Mesendoderm (in vitro differentiated cells): ENCODE measurements around the gene CEP128.
A peak's percentile ranks its signal among the peaks of the same experiment; 100 is the strongest.

Experiments used
- DNase-seq: peaks from one replicate; pipeline ENCODE4 v3.0.0; 2013
- H2AK5ac ChIP-seq: 2 replicates; pipeline ENCODE4 v1.6.1; 2013; ENCODE audit warnings: low read length, inconsistent platforms
- H2BK120ac ChIP-seq: 2 replicates; pipeline ENCODE4 v1.6.1; 2013; ENCODE audit warnings: low read depth, mild to moderate bottlenecking, low read length, moderate library complexity, mixed read lengths
- H2BK15ac ChIP-seq: replicated peaks from 2 replicates; pipeline ENCODE4 v1.6.1; 2013; ENCODE audit warnings: low read depth, mild to moderate bottlenecking, moderate library complexity
- H2BK5ac ChIP-seq: 2 replicates; pipeline ENCODE4 v1.6.1; 2013; ENCODE audit warnings: low read length, inconsistent platforms
- H3K18ac ChIP-seq: 2 replicates; pipeline ENCODE4 v1.6.1; 2013; ENCODE audit warnings: mild to moderate bottlenecking, low read length, mixed read lengths
- H3K23ac ChIP-seq: one replicate; pipeline ENCODE4 v1.6.1; 2013; ENCODE audit warnings: low read length
- H3K27ac ChIP-seq: 2 replicates; pipeline ENCODE4 v1.5.1; 2013; ENCODE audit warnings: low read depth, mild to moderate bottlenecking, inconsistent platforms, low read length, moderate library complexity
- H3K27me3 ChIP-seq: 2 replicates; pipeline ENCODE4 v1.6.1; 2013; ENCODE audit warnings: low read length, control low read depth, mild to moderate bottlenecking, inconsistent platforms; ENCODE audit not compliant: insufficient read depth, poor library complexity
- H3K36me3 ChIP-seq: 2 replicates; pipeline ENCODE4 v1.6.1; 2013; ENCODE audit warnings: low read length, inconsistent platforms; ENCODE audit not compliant: control insufficient read depth, insufficient read depth
- H3K4ac ChIP-seq: one replicate; pipeline ENCODE4 v1.6.1; 2013; ENCODE audit warnings: low read depth, mild to moderate bottlenecking, low read length, moderate library complexity
- H3K4me1 ChIP-seq: 2 replicates; pipeline ENCODE4 v1.6.1; 2013; ENCODE audit warnings: low read depth, low read length, inconsistent platforms; ENCODE audit not compliant: control insufficient read depth
- H3K4me2 ChIP-seq: 2 replicates; pipeline ENCODE4 v1.6.1; 2013; ENCODE audit warnings: low read length
- H3K4me3 ChIP-seq: 2 replicates; pipeline ENCODE4 v1.5.1; 2013; ENCODE audit warnings: mild to moderate bottlenecking, low read length
- H3K56ac ChIP-seq: one replicate; pipeline ENCODE4 v1.6.1; 2013; ENCODE audit warnings: low read length
- H3K79me1 ChIP-seq: 2 replicates; pipeline ENCODE4 v1.6.1; 2013; ENCODE audit warnings: low read length, inconsistent platforms
- H3K79me2 ChIP-seq: 2 replicates; pipeline ENCODE4 v1.6.1; 2013; ENCODE audit warnings: mild to moderate bottlenecking, low read length; ENCODE audit not compliant: control insufficient read depth, insufficient read depth
- H3K9ac ChIP-seq: 2 replicates; pipeline ENCODE4 v1.6.1; 2013; ENCODE audit warnings: low read length, inconsistent platforms
- H4K5ac ChIP-seq: one replicate; pipeline ENCODE4 v1.6.1; 2013; ENCODE audit warnings: low read length
- H4K8ac ChIP-seq: one replicate; pipeline ENCODE4 v1.6.1; 2013; ENCODE audit warnings: low read depth, mild to moderate bottlenecking, control low read depth, low read length, moderate library complexity
- WGBS: extraction: QIAGEN DNeasy Blood & Tissue Kit; methylation state at CpG from one replicate; pipeline ENCODE4 v1.1.7; 2013; ENCODE audit warnings: low lambda C conversion rate, missing lambda C conversion rate; ENCODE audit not compliant: insufficient coverage; ENCODE audit errors: extremely low coverage; 5-methylcytosine and 5-hydroxymethylcytosine counted together

Gene CEP128

GRCh38 chr14:80544366-80544765 lies 397.2 kb downstream of the CEP128 start:
- Histone ChIP-seq H4K8ac (no peak overlapping the region), H3K79me1 (no peaks in the 10 kb centered on the region), H2BK120ac (no peak overlapping the region), H3K4ac (no peak overlapping the region), H3K4me1 (no peaks in the 10 kb centered on the region), H3K4me3 (no peak overlapping the region), H3K23ac (no peak overlapping the region), H3K18ac (no peak overlapping the region), H3K36me3 (no peaks in the 10 kb centered on the region), H4K5ac (no peak overlapping the region), H3K27ac (no peak overlapping the region), H2BK15ac (no peak overlapping the region), H3K4me2 (no peak overlapping the region), H2AK5ac (no peak overlapping the region), H3K9ac (no peak overlapping the region), H3K56ac (no peak overlapping the region), H3K79me2 (no peaks in the 10 kb centered on the region), H3K27me3 (no peaks in the 10 kb centered on the region), H2BK5ac (no peak overlapping the region)
- no peak for DNase-seq
- no CpG with 5 or more reads among the region's 2 CpGs for WGBS

DNA sequence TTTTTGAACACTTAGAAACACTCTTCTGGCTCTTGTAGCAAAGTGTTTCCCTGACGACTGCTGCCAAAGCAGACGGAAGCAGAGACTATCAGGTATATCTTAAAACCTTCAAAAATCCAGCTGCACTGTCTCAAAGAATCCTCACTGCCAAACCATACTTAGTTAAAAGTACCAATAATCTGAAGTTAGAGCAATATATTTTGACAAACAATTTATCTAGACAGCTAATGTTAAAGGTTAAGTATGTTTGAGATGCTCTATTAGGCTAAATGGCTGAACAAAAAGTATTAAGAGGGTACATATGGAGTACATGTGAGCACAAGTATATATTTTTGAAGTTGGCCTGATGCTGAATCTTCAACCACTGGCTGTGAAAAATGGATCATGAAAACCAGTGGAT lies 398.3 kb downstream of the CEP128 start:
- Histone ChIP-seq H3K56ac (no peak overlapping the region), H3K79me2 (no peaks in the 10 kb centered on the region), H3K27me3 (no peaks in the 10 kb centered on the region), H3K4me3 (no peak overlapping the region), H3K27ac (no peak overlapping the region), H3K9ac (no peak overlapping the region), H3K36me3 (no peaks in the 10 kb centered on the region), H2BK120ac (no peak overlapping the region), H3K18ac (no peak overlapping the region), H3K4me2 (no peak overlapping the region), H4K5ac (no peak overlapping the region), H3K4ac (no peak overlapping the region), H4K8ac (no peak overlapping the region), H3K4me1 (no peaks in the 10 kb centered on the region), H3K79me1 (no peaks in the 10 kb centered on the region), H2AK5ac (no peak overlapping the region), H2BK5ac (no peak overlapping the region), H3K23ac (no peak overlapping the region), H2BK15ac (no peak overlapping the region)
- no peak for DNase-seq
- whole genome bisulfite sequencing, result no CpG with 5 or more reads among the region's 2 CpGs

DNA sequence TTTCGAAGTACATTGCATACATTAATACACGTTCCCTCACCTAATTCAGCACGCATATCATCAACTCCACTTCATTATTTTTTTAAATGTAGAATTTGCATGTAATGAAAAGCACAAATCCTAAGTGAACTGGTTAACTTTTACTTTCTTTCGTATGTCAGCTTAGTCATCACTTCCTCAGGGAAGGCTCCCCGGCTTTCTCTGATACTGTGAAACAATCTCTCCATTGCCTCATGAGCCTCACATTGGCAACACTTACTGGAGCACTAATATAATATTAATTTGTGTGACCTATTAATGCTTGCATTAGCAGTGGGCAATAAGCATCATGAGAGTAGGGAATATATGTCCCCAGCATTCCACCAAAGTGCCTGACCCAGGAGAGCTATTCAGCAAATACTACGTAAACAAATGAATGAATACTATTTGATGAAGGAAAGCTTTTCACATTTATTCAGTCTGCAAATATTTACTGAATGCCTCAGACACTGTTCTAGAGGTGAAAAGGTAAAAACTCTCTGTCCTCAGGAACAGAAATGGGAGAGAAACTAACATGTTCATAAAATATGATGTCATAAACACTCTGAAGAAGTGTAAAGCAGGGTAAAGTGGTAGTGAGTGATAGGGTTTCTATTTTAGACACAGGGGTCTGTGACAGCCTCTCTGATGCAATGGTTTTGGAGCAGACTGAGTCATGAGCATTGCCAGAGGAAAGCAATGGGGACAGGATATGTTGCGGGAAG lies 402.7 kb downstream of the CEP128 start:
- Histone ChIP-seq H2BK5ac (no peak overlapping the region), H2AK5ac (no peak overlapping the region), H3K79me1 (no peaks in the 10 kb centered on the region), H3K27ac (no peak overlapping the region), H3K4me1 (no peaks in the 10 kb centered on the region), H4K5ac (no peak overlapping the region), H2BK15ac (no peak overlapping the region), H3K27me3 (no peaks in the 10 kb centered on the region), H3K36me3 (no peaks in the 10 kb centered on the region), H3K56ac (no peak overlapping the region), H3K79me2 (no peaks in the 10 kb centered on the region), H3K4me3 (no peak overlapping the region), H3K18ac (no peak overlapping the region), H2BK120ac (no peak overlapping the region), H3K23ac (no peak overlapping the region), H3K9ac (no peak overlapping the region), H3K4me2 (no peak overlapping the region), H3K4ac (no peak overlapping the region), H4K8ac (no peak overlapping the region)
- no peak for DNase-seq
- 100% methylated on average over 3 of the region's 7 CpGs for WGBS

GRCh38 chr14:80537626-80538025 lies 403.9 kb downstream of the CEP128 start:
- Histone ChIP-seq H3K79me1 (no peaks in the 10 kb centered on the region), H4K8ac (no peak overlapping the region), H3K9ac (no peak overlapping the region), H3K23ac (no peak overlapping the region), H2BK120ac (no peak overlapping the region), H3K4me1 (no peaks in the 10 kb centered on the region), H3K27me3 (no peaks in the 10 kb centered on the region), H3K4ac (no peak overlapping the region), H3K4me3 (no peak overlapping the region), H2BK5ac (no peak overlapping the region), H4K5ac (no peak overlapping the region), H2BK15ac (no peak overlapping the region), H3K4me2 (no peak overlapping the region), H3K18ac (no peak overlapping the region), H2AK5ac (no peak overlapping the region), H3K56ac (no peak overlapping the region), H3K36me3 (no peaks in the 10 kb centered on the region), H3K79me2 (no peaks in the 10 kb centered on the region), H3K27ac (no peak overlapping the region)
- WGBS, result no CpG with 5 or more reads among the region's 5 CpGs
- no peak for DNase-seq

- H3K27me3 ChIP-seq, result no peaks in the 10 kb centered on the region
- no peak for DNase-seq
- H4K8ac ChIP-seq, result no peak overlapping the region
- no peak overlapping the region for H3K9ac ChIP-seq
- H4K5ac ChIP-seq, result no peak overlapping the region
- no peak overlapping the region for H2BK15ac ChIP-seq
- H2BK5ac ChIP-seq, result no peak overlapping the region
- no peaks in the 10 kb centered on the region for H3K4me1 ChIP-seq
- no peaks in the 10 kb centered on the region for H3K79me1 ChIP-seq
- no peaks in the 10 kb centered on the region for H3K79me2 ChIP-seq
- no peak overlapping the region for H3K4me3 ChIP-seq
- no peak overlapping the region for H2AK5ac ChIP-seq
- no peak overlapping the region for H3K18ac ChIP-seq
- WGBS, result no CpG with 5 or more reads among the region's 4 CpGs
- H3K27ac ChIP-seq, result no peak overlapping the region
- no peak overlapping the region for H3K23ac ChIP-seq
- no peaks in the 10 kb centered on the region for H3K36me3 ChIP-seq
- H3K4me2 ChIP-seq, result no peak overlapping the region
- H3K4ac ChIP-seq, result no peak overlapping the region
- H2BK120ac ChIP-seq, result peak overlapping the region; percentile 28
- no peak overlapping the region for H3K56ac ChIP-seq
Measured at GRCh38 chr14:80536456-80536855, 405.1 kb downstream of the CEP128 start.

GRCh38 chr14:80535171-80535570 lies 406.4 kb downstream of the CEP128 start:
- Histone ChIP-seq H3K4me2 (no peak overlapping the region), H2BK5ac (no peak overlapping the region), H4K8ac (no peak overlapping the region), H2AK5ac (no peak overlapping the region), H3K27ac (no peak overlapping the region), H3K9ac (no peak overlapping the region), H3K18ac (no peak overlapping the region), H3K56ac (no peak overlapping the region), H3K27me3 (no peaks in the 10 kb centered on the region), H2BK15ac (no peak overlapping the region), H3K79me1 (no peaks in the 10 kb centered on the region), H3K36me3 (no peaks in the 10 kb centered on the region), H3K23ac (no peak overlapping the region), H3K4ac (no peak overlapping the region), H3K4me1 (no peaks in the 10 kb centered on the region), H3K4me3 (no peak overlapping the region), H2BK120ac (no peak overlapping the region), H3K79me2 (no peaks in the 10 kb centered on the region), H4K5ac (no peak overlapping the region)
- WGBS, result no CpG with 5 or more reads among the region's 4 CpGs
- peak; percentile 29 for DNase-seq
